ENCODE data around the gene GLUL.

Gene GLUL

GRCh38 chr1:182400567-182400966, 9.0 kb upstream of the GLUL start, which contains the start of gene TEDDM1 (continued):
- TF ChIP-seq ESRRG (CRISPR knock-in tag; IDR thresholded peaks at IDR 0.05) (no peak), ARNTL (CRISPR knock-in tag; IDR thresholded peaks at IDR 0.05; ENCODE audit: borderline replicate concordance, low read depth) (no peak), RARB (CRISPR knock-in tag; IDR thresholded peaks at IDR 0.05) (no peak), OSR1 (CRISPR knock-in tag; IDR thresholded peaks at IDR 0.05) (no peak), CSDC2 (CRISPR knock-in tag; IDR thresholded peaks at IDR 0.05) (no peak), PPARA (CRISPR knock-in tag; IDR thresholded peaks at IDR 0.05; ENCODE audit: borderline replicate concordance) (no peak), SNAI2 (CRISPR knock-in tag; IDR thresholded peaks at IDR 0.05) (no peak), BACH2 (CRISPR knock-in tag; IDR thresholded peaks at IDR 0.05; ENCODE audit: borderline replicate concordance) (no peak)

- ATAC-seq, result no peak
- TF ChIP-seq GLIS3 (CRISPR knock-in tag; IDR thresholded peaks at IDR 0.05) (no peak), POU6F1 (CRISPR knock-in tag; IDR thresholded peaks at IDR 0.05; ENCODE audit: borderline replicate concordance, low read depth) (no peak), PATZ1 (CRISPR knock-in tag; IDR thresholded peaks at IDR 0.05; ENCODE audit: borderline replicate concordance) (no peak), RARB (CRISPR knock-in tag; IDR thresholded peaks at IDR 0.05) (no peak), ZFP30 (CRISPR knock-in tag; IDR thresholded peaks at IDR 0.05) (no peak), SNAI2 (CRISPR knock-in tag; IDR thresholded peaks at IDR 0.05) (no peak), OSR1 (CRISPR knock-in tag; IDR thresholded peaks at IDR 0.05) (no peak), TOX (CRISPR knock-in tag; IDR thresholded peaks at IDR 0.05; ENCODE audit: borderline replicate concordance) (no peak), ZNF70 (CRISPR knock-in tag; IDR thresholded peaks at IDR 0.05) (no peak), ZNF8 (CRISPR knock-in tag; IDR thresholded peaks at IDR 0.05) (no peak), ZNF565 (CRISPR knock-in tag; conservative IDR thresholded peaks at IDR 0.05; ENCODE audit: low read depth) (no peak), ARNTL (CRISPR knock-in tag; IDR thresholded peaks at IDR 0.05; ENCODE audit: borderline replicate concordance, low read depth) (no peak), TCF4 (CRISPR knock-in tag; IDR thresholded peaks at IDR 0.05; ENCODE audit: borderline replicate concordance) (no peak), ISL1 (CRISPR knock-in tag; IDR thresholded peaks at IDR 0.05) (no peak), CSRNP3 (CRISPR knock-in tag; IDR thresholded peaks at IDR 0.05) (no peak), ZFP3 (CRISPR knock-in tag; IDR thresholded peaks at IDR 0.05) (no peak), BACH2 (CRISPR knock-in tag; IDR thresholded peaks at IDR 0.05; ENCODE audit: borderline replicate concordance) (no peak), PPARA (CRISPR knock-in tag; IDR thresholded peaks at IDR 0.05; ENCODE audit: borderline replicate concordance) (no peak)
These were observed 6.2 kb upstream of the GLUL start for GRCh38 chr1:182397653-182398393.

GRCh38 chr1:182395906-182396305, 4.3 kb upstream of the GLUL start:
- no peak for ATAC-seq
- no peak for TF ChIP-seq PPARA (CRISPR knock-in tag; IDR thresholded peaks at IDR 0.05; ENCODE audit: borderline replicate concordance)
- no peak for TF ChIP-seq OSR1 (CRISPR knock-in tag; IDR thresholded peaks at IDR 0.05)
- no peak for TF ChIP-seq ESRRG (CRISPR knock-in tag; IDR thresholded peaks at IDR 0.05)
- no peak for TF ChIP-seq ZFP30 (CRISPR knock-in tag; IDR thresholded peaks at IDR 0.05)
- TF ChIP-seq TCF4 (CRISPR knock-in tag; IDR thresholded peaks at IDR 0.05; ENCODE audit: borderline replicate concordance), result no peak
- TF ChIP-seq SNAI2 (CRISPR knock-in tag; IDR thresholded peaks at IDR 0.05), result no peak
- no peak for TF ChIP-seq ZNF565 (CRISPR knock-in tag; conservative IDR thresholded peaks at IDR 0.05; ENCODE audit: low read depth)
- TF ChIP-seq ZNF70 (CRISPR knock-in tag; IDR thresholded peaks at IDR 0.05), result no peak
- no peak for TF ChIP-seq BACH2 (CRISPR knock-in tag; IDR thresholded peaks at IDR 0.05; ENCODE audit: borderline replicate concordance)
- no peak for TF ChIP-seq POU6F1 (CRISPR knock-in tag; IDR thresholded peaks at IDR 0.05; ENCODE audit: borderline replicate concordance, low read depth)
- TF ChIP-seq TSHZ2 (CRISPR knock-in tag; IDR thresholded peaks at IDR 0.05), result no peak
- no peak for TF ChIP-seq ZFP3 (CRISPR knock-in tag; IDR thresholded peaks at IDR 0.05)
- no peak for TF ChIP-seq GLIS3 (CRISPR knock-in tag; IDR thresholded peaks at IDR 0.05)
- TF ChIP-seq CSDC2 (CRISPR knock-in tag; IDR thresholded peaks at IDR 0.05), result no peak
- TF ChIP-seq CREB5 (CRISPR knock-in tag; IDR thresholded peaks at IDR 0.05; ENCODE audit: low read depth), result no peak
- TF ChIP-seq ZC3H10 (CRISPR knock-in tag; IDR thresholded peaks at IDR 0.05), result no peak
- no peak for TF ChIP-seq ISL1 (CRISPR knock-in tag; IDR thresholded peaks at IDR 0.05)
- no peak for TF ChIP-seq ZNF8 (CRISPR knock-in tag; IDR thresholded peaks at IDR 0.05)
- TF ChIP-seq TOX (CRISPR knock-in tag; IDR thresholded peaks at IDR 0.05; ENCODE audit: borderline replicate concordance), result no peak
- TF ChIP-seq RARB (CRISPR knock-in tag; IDR thresholded peaks at IDR 0.05), result no peak
